ENCODE measurements around the gene F2.
A peak's percentile ranks its signal among the peaks of the same experiment; 100 is the strongest.
"Not testable (repeated sequence)": the region's sequence is repeated elsewhere in the genome, so short reads cannot be mapped to it uniquely, and the experiment has no call there.

F2 gene

DNA sequence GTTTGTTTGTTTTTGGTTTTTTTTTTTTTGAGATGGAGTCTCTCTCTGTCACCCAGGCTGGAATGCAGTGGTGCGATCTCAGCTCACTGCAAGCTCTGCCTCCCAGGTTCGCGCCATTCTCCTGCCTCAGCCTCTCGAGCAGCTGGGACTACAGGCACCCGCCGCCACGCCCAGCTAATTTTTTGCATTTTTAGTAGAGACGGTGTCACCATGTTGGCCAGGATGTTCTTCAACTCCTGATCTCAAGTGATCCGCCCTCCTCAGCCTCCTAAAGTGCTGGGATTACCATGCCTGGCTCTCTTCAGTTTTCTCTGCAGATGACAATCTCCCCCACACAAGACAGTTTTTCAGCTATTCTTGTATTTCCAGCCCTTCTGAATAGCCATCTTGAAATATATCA lies 9.7 kb upstream of the F2 start:
- not testable (repeated sequence) for H3K4me1 ChIP-seq (ENCODE audit: control insufficient read depth, insufficient read depth, low read length); H3K27ac ChIP-seq (ENCODE audit: low read depth, low read length); H3K4me3 ChIP-seq (ENCODE audit: low read length); H3K9ac ChIP-seq (ENCODE audit: low read length); H3K27me3 ChIP-seq (ENCODE audit: control insufficient read depth, insufficient read depth, low read length)
- H3K36me3 ChIP-seq (ENCODE audit: control insufficient read depth, insufficient read depth, low read length): peaks cover 25% of the 10 kb centered on the region

DNA sequence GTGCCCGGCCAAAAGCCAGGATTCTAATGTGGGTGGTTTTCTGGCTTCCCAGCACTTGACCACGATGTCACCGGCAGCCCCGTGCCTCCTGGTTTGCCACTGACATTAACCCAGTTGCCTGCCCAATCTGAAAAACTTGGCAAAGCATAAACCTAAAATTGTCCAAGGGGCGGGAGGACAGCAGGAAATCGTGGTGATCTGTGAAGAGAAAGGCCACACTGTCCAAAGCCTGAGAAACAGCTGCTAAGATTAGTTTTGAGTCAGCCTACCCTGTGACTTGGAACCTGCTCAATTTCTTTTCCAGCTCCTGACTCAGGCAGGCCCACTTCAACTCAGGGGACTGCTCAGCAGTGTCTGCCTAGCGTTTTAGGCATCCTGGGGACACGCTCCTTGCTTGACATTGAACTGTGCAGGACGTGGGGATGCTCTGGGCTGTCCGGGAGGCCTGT lies 8.2 kb upstream of the F2 start:
- no peak overlapping the region for H3K4me3 ChIP-seq (ENCODE audit: low read length)
- H3K27ac ChIP-seq (ENCODE audit: low read depth, low read length): peak overlapping the region; percentile 80
- peaks cover 15% of the 10 kb centered on the region for H3K36me3 ChIP-seq (ENCODE audit: control insufficient read depth, insufficient read depth, low read length)
- peaks cover 2% of the 10 kb centered on the region for H3K4me1 ChIP-seq (ENCODE audit: control insufficient read depth, insufficient read depth, low read length)
- H3K9ac ChIP-seq (ENCODE audit: low read length): no peak overlapping the region
- no peaks in the 10 kb centered on the region for H3K27me3 ChIP-seq (ENCODE audit: control insufficient read depth, insufficient read depth, low read length)

DNA sequence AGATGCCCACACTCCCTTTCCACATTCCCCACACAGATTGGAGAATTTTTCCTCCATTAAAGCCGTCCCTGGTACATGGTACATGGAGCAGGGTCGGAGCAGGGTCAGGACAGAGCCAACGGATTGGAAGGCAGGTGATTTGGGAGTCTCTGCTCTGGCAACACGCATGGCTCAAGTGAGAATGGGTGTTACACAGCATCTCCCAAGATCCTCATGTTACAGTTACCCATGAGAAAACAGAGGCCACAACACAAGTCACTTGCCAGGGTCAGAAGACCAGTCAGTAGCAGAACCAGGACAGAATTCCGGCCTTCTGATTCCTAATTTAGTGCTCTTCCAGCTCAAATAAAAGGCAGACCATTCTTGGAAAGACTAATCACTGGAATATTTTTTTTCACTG lies 7.7 kb upstream of the F2 start:
- peaks cover 2% of the 10 kb centered on the region for H3K4me1 ChIP-seq (ENCODE audit: control insufficient read depth, insufficient read depth, low read length)
- H3K36me3 ChIP-seq (ENCODE audit: control insufficient read depth, insufficient read depth, low read length): peaks cover 12% of the 10 kb centered on the region
- H3K9ac ChIP-seq (ENCODE audit: low read length): no peak overlapping the region
- H3K27me3 ChIP-seq (ENCODE audit: control insufficient read depth, insufficient read depth, low read length): no peaks in the 10 kb centered on the region
- no peak overlapping the region for H3K4me3 ChIP-seq (ENCODE audit: low read length)
- H3K27ac ChIP-seq (ENCODE audit: low read depth, low read length): peak overlapping the region; percentile 80

DNA sequence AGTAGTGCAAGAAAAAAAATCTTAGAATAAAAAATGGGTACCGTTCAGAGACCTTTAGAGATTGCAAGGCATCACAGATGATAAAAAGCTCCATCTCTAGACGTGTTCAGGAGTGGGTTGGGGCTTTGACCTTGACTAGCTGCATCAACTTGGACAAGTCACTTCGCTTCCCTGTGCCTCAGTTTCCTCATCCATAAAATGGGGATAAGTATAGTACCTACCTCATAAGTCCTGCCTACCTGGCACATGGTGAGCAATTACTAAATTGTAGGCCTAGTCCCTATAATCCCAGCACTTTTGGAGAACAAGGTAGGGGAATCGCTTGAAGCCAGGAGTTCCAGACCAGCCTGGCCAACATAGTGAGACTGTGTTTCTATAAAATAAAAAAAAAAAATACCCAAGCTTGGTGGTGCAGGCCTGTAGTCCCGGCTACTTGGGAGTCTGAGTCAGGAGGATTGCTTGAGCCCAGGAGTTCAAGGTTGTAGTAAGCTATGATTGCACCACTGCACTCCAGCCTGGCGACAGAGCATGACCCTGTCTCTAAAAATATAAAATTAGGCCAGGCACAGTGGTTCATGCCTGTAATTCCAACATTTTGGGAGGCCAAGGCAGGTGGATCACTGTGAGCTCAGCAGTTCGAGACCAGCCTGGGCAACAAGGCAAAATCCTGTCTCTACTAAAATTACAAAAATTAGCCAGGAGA lies 6.0 kb upstream of the F2 start:
- H3K9ac ChIP-seq (ENCODE audit: low read length): no peak overlapping the region
- H3K27ac ChIP-seq (ENCODE audit: low read depth, low read length): no peak overlapping the region
- H3K27me3 ChIP-seq (ENCODE audit: control insufficient read depth, insufficient read depth, low read length): no peaks in the 10 kb centered on the region
- no peak overlapping the region for H3K4me3 ChIP-seq (ENCODE audit: low read length)
- peaks cover 2% of the 10 kb centered on the region for H3K4me1 ChIP-seq (ENCODE audit: control insufficient read depth, insufficient read depth, low read length)
- no peaks in the 10 kb centered on the region for H3K36me3 ChIP-seq (ENCODE audit: control insufficient read depth, insufficient read depth, low read length)

DNA sequence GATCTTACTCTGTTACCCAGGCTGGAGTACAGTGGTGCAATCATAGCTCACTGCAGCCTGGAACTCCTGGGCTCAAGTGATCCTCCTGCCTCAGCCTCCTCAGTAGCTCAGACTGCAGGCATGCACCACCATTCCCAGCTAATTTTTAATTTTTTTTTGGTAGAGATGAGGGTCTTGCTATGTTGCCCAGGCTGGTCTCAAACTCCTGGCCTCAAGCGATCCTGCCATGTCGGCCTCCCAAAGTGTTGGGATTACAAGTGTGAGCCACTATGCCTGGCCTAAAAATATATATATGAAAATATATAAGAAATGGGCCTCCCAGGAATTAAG lies 1.2 kb upstream of the F2 start:
- H3K27ac ChIP-seq (ENCODE audit: low read depth, low read length); H3K4me3 ChIP-seq (ENCODE audit: low read length); H3K36me3 ChIP-seq (ENCODE audit: control insufficient read depth, insufficient read depth, low read length); H3K27me3 ChIP-seq (ENCODE audit: control insufficient read depth, insufficient read depth, low read length); H3K9ac ChIP-seq (ENCODE audit: low read length); H3K4me1 ChIP-seq (ENCODE audit: control insufficient read depth, insufficient read depth, low read length): not testable (repeated sequence)

DNA sequence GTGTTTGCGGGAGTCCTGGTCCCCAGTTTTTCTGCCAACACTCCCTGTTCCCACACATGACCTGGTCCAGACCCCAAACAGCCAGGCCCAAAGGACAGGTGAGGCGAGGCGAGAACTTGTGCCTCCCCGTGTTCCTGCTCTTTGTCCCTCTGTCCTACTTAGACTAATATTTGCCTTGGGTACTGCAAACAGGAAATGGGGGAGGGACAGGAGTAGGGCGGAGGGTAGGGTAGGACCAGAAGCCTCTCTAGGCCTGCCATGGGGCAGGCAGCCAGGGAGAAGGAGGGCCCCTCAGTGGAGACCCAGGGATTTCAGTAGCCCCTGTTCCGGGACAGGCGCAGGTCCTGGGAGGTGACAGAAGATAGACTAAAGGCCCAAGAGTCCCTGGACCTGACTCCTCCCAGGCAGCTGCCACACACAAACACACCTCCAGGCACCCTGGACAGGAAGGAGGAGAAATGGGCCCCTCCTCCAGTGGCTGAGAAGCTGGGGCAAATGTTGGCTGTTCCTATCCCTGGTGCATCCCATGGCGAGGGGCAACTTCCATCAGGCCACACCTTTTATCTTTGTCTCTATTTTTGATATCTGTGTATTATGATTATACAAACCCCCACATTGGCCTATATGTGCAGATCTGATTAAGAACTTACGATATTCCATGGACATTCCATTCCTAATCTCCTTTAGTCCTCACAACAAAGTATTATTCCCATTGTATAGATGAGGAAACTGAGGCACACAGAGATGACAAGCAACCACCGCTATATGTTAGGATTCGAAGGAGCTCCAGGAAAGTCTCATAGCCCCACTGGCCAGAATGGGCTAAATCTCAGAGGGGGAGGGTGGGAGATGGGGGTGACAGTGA lies 626 bp upstream of the F2 start:
- Histone ChIP-seq H3K4me3 (ENCODE audit: low read length) (no peak overlapping the region), H3K27ac (ENCODE audit: low read depth, low read length) (no peak overlapping the region)

DNA sequence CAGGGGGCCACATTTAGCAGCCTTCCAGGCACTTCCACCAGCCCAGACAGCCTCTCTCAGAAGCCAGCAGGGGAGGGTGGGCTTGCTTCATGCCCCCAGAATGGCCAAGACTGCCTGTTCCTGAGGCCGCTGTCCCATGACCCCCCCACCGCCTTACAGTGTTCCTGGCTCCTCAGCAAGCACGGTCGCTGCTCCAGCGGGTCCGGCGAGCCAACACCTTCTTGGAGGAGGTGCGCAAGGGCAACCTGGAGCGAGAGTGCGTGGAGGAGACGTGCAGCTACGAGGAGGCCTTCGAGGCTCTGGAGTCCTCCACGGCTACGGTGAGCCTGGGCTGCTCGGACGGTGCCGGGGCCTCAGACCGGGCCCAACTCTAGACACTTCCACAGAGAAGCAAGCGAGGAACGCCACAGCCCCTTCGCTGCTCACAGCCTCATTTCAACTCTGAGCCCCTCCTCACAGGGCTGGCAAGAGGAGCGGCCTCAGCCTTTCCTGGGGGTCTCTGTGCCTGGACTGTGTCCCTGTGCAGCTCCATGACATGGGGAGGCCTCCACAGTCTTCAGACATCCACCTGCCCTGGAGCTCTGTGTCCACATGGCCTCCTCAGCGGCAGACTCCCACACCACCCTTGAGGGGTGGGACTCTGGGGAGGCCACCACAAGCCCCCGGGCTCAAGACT lies 668 bp downstream of the F2 start:
- Histone ChIP-seq H3K27ac (ENCODE audit: low read depth, low read length) (no peak overlapping the region), H3K9ac (ENCODE audit: low read length) (no peak overlapping the region), H3K4me1 (ENCODE audit: control insufficient read depth, insufficient read depth, low read length) (no peaks in the 10 kb centered on the region), H3K36me3 (ENCODE audit: control insufficient read depth, insufficient read depth, low read length) (no peaks in the 10 kb centered on the region), H3K4me3 (ENCODE audit: low read length) (no peak overlapping the region), H3K27me3 (ENCODE audit: control insufficient read depth, insufficient read depth, low read length) (no peaks in the 10 kb centered on the region)

More for the DNA sequence above, 626 bp upstream of the F2 start:
- Histone ChIP-seq H3K9ac (ENCODE audit: low read length) (no peak overlapping the region), H3K27me3 (ENCODE audit: control insufficient read depth, insufficient read depth, low read length) (no peaks in the 10 kb centered on the region), H3K4me1 (ENCODE audit: control insufficient read depth, insufficient read depth, low read length) (no peaks in the 10 kb centered on the region), H3K36me3 (ENCODE audit: control insufficient read depth, insufficient read depth, low read length) (no peaks in the 10 kb centered on the region)

DNA sequence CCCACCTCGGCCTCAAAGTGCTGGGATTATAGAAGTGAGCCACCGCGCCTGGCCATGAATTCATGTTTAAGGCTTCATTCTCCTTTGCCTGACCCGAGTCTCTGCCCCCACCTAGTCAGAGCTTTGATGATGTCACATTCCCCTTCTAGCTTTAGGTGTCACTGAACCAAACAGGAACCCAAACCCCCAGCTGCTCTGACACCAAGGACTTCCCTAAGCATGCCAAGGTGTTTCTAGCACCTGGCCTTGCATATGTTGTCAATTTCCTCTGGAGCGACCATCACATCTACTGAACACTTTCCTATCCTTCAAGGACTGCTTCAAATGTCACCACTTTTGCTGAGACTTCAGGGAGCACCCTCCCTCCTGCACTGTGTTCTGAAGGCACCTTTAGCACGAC lies 2.3 kb downstream of the F2 start:
- H3K4me1 ChIP-seq (ENCODE audit: control insufficient read depth, insufficient read depth, low read length): no peaks in the 10 kb centered on the region
- no peak overlapping the region for H3K9ac ChIP-seq (ENCODE audit: low read length)
- no peaks in the 10 kb centered on the region for H3K36me3 ChIP-seq (ENCODE audit: control insufficient read depth, insufficient read depth, low read length)
- no peak overlapping the region for H3K4me3 ChIP-seq (ENCODE audit: low read length)
- no peaks in the 10 kb centered on the region for H3K27me3 ChIP-seq (ENCODE audit: control insufficient read depth, insufficient read depth, low read length)
- H3K27ac ChIP-seq (ENCODE audit: low read depth, low read length): no peak overlapping the region

DNA sequence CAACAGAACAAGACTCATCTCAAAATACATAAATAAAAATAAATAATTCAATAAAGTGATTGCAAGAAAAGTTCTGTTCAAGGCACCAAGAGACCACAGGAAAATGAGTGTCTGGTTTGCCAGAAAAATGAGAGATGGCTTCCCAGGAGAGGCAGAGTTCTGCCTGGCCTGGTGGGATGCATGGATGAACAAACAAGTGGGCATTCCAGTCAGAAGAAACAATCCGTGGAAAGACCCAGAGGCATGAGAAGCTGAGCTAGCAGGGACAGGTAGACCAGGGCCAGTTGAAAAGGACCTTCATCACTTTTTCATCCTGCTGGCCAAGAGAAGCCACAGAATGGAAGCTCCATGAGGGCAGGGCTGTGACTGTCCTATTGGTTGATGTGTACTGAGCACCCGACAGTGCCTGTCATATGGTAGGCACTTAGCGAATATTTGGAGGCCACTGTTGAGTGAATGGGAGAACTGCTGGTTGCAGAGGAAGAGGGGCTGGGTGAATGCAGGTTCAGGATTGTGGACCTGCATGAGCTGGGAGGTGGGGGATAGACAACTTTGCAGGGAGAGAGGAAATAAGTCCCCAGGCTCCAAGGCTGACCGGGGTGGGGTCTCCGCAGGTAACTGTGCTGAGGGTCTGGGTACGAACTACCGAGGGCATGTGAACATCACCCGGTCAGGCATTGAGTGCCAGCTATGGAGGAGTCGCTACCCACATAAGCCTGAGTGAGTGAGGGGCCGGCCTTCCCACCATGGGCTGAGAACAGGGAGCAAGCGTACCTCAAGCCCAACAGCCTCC lies 3.7 kb downstream of the F2 start:
- H3K27ac ChIP-seq (ENCODE audit: low read depth, low read length): no peak overlapping the region
- no peak overlapping the region for H3K9ac ChIP-seq (ENCODE audit: low read length)
- H3K27me3 ChIP-seq (ENCODE audit: control insufficient read depth, insufficient read depth, low read length): no peaks in the 10 kb centered on the region
- no peaks in the 10 kb centered on the region for H3K36me3 ChIP-seq (ENCODE audit: control insufficient read depth, insufficient read depth, low read length)
- no peaks in the 10 kb centered on the region for H3K4me1 ChIP-seq (ENCODE audit: control insufficient read depth, insufficient read depth, low read length)
- no peak overlapping the region for H3K4me3 ChIP-seq (ENCODE audit: low read length)

DNA sequence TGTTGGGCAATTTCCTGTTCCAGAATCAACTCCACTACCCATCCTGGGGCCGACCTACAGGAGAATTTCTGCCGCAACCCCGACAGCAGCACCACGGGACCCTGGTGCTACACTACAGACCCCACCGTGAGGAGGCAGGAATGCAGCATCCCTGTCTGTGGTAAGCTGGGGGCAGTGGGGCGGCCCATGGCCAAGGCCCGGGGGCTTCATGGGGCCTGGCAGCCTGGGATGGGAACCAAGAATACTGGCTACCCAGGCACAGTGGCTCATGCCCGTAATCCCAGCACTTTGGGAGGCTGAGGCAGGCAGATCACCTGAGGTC lies 4.3 kb downstream of the F2 start:
- Histone ChIP-seq H3K27me3 (ENCODE audit: control insufficient read depth, insufficient read depth, low read length) (no peaks in the 10 kb centered on the region), H3K27ac (ENCODE audit: low read depth, low read length) (no peak overlapping the region), H3K36me3 (ENCODE audit: control insufficient read depth, insufficient read depth, low read length) (no peaks in the 10 kb centered on the region), H3K9ac (ENCODE audit: low read length) (no peak overlapping the region), H3K4me1 (ENCODE audit: control insufficient read depth, insufficient read depth, low read length) (no peaks in the 10 kb centered on the region), H3K4me3 (ENCODE audit: low read length) (no peak overlapping the region)

DNA sequence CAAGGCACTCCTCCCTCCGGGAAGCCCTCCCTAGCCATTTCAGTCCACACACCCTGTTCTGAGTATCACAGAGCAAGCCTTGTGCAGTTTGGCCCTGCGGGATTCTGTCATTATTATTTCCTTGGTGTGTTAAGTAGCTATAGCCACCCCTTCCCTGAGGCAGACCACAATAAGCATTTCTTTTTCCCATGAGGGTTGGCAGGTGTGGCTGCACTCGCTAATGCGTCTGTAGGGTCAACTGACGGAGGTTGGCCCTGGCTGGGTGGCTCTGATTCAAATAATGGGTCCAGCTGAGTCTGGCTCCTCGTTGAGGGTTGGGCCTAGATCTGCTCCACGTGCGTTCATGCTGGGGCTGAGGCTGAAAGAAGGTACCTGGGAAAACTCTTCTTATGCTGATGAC lies 5.1 kb downstream of the F2 start:
- H3K27me3 ChIP-seq (ENCODE audit: control insufficient read depth, insufficient read depth, low read length): no peaks in the 10 kb centered on the region
- no peak overlapping the region for H3K4me3 ChIP-seq (ENCODE audit: low read length)
- no peaks in the 10 kb centered on the region for H3K36me3 ChIP-seq (ENCODE audit: control insufficient read depth, insufficient read depth, low read length)
- H3K9ac ChIP-seq (ENCODE audit: low read length): no peak overlapping the region
- H3K27ac ChIP-seq (ENCODE audit: low read depth, low read length): no peak overlapping the region
- no peaks in the 10 kb centered on the region for H3K4me1 ChIP-seq (ENCODE audit: control insufficient read depth, insufficient read depth, low read length)

Measured in rectal smooth muscle tissue (tissue), 1 donor.